Chondrocyte (in vitro differentiated cells): ENCODE data around the gene KLHL25. TPM values are rescaled to one million over a fixed set of nuclear protein-coding genes. Genes with fewer than 3 reads are reported as not detected.
A peak's percentile ranks its signal among the peaks of the same experiment; 100 is the strongest.

Experiments used
- DNase-seq: peaks from one replicate; pipeline ENCODE4 v3.0.0; 2021; ENCODE audit warnings: mixed read lengths, low spot score
- H3K27ac Mint-ChIP-seq: one replicate; pipeline ENCODE4 v1.8.0; 2021; ENCODE audit warnings: mild to moderate bottlenecking, moderate library complexity, mixed read lengths; ENCODE audit not compliant: unreplicated experiment
- H3K27me3 Mint-ChIP-seq: 2 replicates; pipeline ENCODE4 v1.8.0; 2021; ENCODE audit warnings: low read depth, mixed read lengths
- H3K36me3 Mint-ChIP-seq: 2 replicates; pipeline ENCODE4 v1.8.0; 2021; ENCODE audit warnings: low read depth, mixed read lengths
- H3K4me1 Mint-ChIP-seq: 2 replicates; pipeline ENCODE4 v1.8.0; 2021; ENCODE audit warnings: low read depth, mild to moderate bottlenecking, mixed read lengths
- H3K4me3 Mint-ChIP-seq: one replicate; pipeline ENCODE4 v1.8.0; 2021; ENCODE audit warnings: mild to moderate bottlenecking, moderate library complexity, mixed read lengths; ENCODE audit not compliant: unreplicated experiment
- H3K9me3 Mint-ChIP-seq: 2 replicates; pipeline ENCODE4 v1.8.0; 2021; ENCODE audit warnings: low read depth, mixed read lengths
- total RNA-seq: library from RNA; stranded (reverse); gene quantifications from 3 replicates; pipeline ENCODE4 v1.2.1, GENCODE V29; 2021
- TF ChIP-seq, protein P1 (sequence below): fragments of 200-600 bp; sonication (generic); IDR thresholded peaks from 2 replicates; pipeline ENCODE4 v1.5.0; 2021; ENCODE audit warnings: antibody characterized with exemption, mild to moderate bottlenecking, moderate library complexity

KLHL25 gene
- total RNA-seq, 1 donor from 2014 or later: 3.4 TPM

DNA sequence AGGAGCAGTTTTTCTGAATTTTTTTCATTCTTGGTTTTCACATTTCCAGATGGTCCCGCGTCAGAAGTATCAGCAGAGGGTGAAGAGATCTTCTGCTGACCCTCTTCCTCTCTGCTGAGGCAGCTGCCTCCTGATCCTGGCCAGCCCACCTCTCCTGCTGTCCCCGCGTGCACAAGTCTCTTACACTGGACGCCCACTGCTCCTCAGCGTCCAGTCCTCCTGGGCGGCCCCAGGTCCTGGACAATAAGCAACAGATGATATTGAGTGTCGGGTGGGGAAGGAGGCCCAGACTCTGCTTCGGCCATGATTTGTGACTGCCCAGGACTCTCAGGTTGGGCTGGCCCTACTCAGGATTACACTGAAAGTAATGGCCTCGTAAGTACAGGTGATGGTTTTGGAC lies 50.1 kb downstream of the KLHL25 start:
- no peak overlapping the region for H3K4me3 Mint-ChIP-seq
- H3K27ac Mint-ChIP-seq: peak overlapping the region; percentile 3
- H3K4me1 Mint-ChIP-seq: peaks cover 19% of the 10 kb centered on the region
- H3K27me3 Mint-ChIP-seq: no peaks in the 10 kb centered on the region
- peaks cover 39% of the 10 kb centered on the region for H3K36me3 Mint-ChIP-seq
- TF ChIP-seq, protein P1, sequence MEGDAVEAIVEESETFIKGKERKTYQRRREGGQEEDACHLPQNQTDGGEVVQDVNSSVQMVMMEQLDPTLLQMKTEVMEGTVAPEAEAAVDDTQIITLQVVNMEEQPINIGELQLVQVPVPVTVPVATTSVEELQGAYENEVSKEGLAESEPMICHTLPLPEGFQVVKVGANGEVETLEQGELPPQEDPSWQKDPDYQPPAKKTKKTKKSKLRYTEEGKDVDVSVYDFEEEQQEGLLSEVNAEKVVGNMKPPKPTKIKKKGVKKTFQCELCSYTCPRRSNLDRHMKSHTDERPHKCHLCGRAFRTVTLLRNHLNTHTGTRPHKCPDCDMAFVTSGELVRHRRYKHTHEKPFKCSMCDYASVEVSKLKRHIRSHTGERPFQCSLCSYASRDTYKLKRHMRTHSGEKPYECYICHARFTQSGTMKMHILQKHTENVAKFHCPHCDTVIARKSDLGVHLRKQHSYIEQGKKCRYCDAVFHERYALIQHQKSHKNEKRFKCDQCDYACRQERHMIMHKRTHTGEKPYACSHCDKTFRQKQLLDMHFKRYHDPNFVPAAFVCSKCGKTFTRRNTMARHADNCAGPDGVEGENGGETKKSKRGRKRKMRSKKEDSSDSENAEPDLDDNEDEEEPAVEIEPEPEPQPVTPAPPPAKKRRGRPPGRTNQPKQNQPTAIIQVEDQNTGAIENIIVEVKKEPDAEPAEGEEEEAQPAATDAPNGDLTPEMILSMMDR: no peak
- no peaks in the 10 kb centered on the region for H3K9me3 Mint-ChIP-seq
- no peak for DNase-seq

- Mint-ChIP-seq H3K27ac (no peak overlapping the region), H3K9me3 (no peaks in the 10 kb centered on the region), H3K36me3 (peaks cover 41% of the 10 kb centered on the region), H3K4me1 (peaks cover 21% of the 10 kb centered on the region), H3K4me3 (no peak overlapping the region), H3K27me3 (no peaks in the 10 kb centered on the region)
- TF ChIP-seq, protein P1: no peak
- DNase-seq: no peak
Observed at GRCh38 chr15:85743392-85744055, 51.2 kb downstream of the KLHL25 start.

- H3K9me3 Mint-ChIP-seq: no peaks in the 10 kb centered on the region
- H3K4me1 Mint-ChIP-seq: peaks cover 21% of the 10 kb centered on the region
- H3K4me3 Mint-ChIP-seq: no peak overlapping the region
- peak overlapping the region; percentile 54 for H3K27ac Mint-ChIP-seq
- peaks cover 42% of the 10 kb centered on the region for H3K36me3 Mint-ChIP-seq
- no peak for DNase-seq
- TF ChIP-seq, protein P1: no peak
- H3K27me3 Mint-ChIP-seq: no peaks in the 10 kb centered on the region
Observed at GRCh38 chr15:85742186-85742821, 52.4 kb downstream of the KLHL25 start.

- TF ChIP-seq, protein P1: no peak
- Mint-ChIP-seq H3K4me1 (peaks cover 21% of the 10 kb centered on the region), H3K36me3 (peaks cover 43% of the 10 kb centered on the region), H3K9me3 (no peaks in the 10 kb centered on the region), H3K27me3 (no peaks in the 10 kb centered on the region), H3K27ac (no peak overlapping the region), H3K4me3 (no peak overlapping the region)
- DNase-seq: no peak
Observed at GRCh38 chr15:85741662-85742061, 53.1 kb downstream of the KLHL25 start.

DNA sequence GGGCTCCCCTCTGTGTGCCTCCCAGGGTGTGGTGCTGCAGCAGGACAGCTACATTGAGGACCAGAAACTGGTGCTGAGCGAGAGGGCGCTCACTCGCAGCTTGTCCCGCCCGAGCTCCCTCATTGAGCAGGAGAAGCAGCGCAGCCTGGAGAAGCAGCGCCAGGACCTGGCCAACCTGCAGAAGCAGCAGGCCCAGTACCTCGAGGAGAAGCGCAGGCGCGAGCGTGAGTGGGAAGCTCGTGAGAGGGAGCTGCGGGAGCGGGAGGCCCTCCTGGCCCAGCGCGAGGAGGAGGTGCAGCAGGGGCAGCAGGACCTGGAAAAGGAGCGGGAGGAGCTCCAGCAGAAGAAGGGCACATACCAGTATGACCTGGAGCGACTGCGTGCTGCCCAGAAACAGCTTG lies 53.7 kb downstream of the KLHL25 start:
- Mint-ChIP-seq H3K27me3 (no peaks in the 10 kb centered on the region), H3K36me3 (peaks cover 40% of the 10 kb centered on the region), H3K27ac (no peak overlapping the region), H3K4me3 (no peak overlapping the region), H3K4me1 (peaks cover 21% of the 10 kb centered on the region), H3K9me3 (no peaks in the 10 kb centered on the region)
- TF ChIP-seq, protein P1: no peak
- no peak for DNase-seq
